Uterus (tissue), 2 donors: ENCODE data around the gene NLGN1.

Experiments
- POLR2A ChIP-seq, 2 donors: fragments of 450-650 bp; IDR thresholded peaks; one replicate each; pipeline ENCODE4 v1.6.1; 2016; ENCODE audit warnings: antibody characterized with exemption in 2 of 2, mild to moderate bottlenecking in 1 of 2, moderate library complexity in 1 of 2
- TF ChIP-seq, protein P1 (sequence below), 4 experiments: fragments of 200-600 bp in 2 of 4; fragments of 450-650 bp in 2 of 4; sonication (generic) in 2 of 4; IDR thresholded peaks; one replicate each; pipeline ENCODE4 v1.5.1; 2016 to 2019; ENCODE audit warnings: antibody characterized with exemption in 4 of 4, mild to moderate bottlenecking in 2 of 4, moderate library complexity in 1 of 4

- TF ChIP-seq, protein P1, sequence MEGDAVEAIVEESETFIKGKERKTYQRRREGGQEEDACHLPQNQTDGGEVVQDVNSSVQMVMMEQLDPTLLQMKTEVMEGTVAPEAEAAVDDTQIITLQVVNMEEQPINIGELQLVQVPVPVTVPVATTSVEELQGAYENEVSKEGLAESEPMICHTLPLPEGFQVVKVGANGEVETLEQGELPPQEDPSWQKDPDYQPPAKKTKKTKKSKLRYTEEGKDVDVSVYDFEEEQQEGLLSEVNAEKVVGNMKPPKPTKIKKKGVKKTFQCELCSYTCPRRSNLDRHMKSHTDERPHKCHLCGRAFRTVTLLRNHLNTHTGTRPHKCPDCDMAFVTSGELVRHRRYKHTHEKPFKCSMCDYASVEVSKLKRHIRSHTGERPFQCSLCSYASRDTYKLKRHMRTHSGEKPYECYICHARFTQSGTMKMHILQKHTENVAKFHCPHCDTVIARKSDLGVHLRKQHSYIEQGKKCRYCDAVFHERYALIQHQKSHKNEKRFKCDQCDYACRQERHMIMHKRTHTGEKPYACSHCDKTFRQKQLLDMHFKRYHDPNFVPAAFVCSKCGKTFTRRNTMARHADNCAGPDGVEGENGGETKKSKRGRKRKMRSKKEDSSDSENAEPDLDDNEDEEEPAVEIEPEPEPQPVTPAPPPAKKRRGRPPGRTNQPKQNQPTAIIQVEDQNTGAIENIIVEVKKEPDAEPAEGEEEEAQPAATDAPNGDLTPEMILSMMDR (IDR thresholded peaks at IDR 0.05): no peak
- no peak for TF ChIP-seq POLR2A (IDR thresholded peaks at IDR 0.05)
Observed at GRCh38 chr3:173983343-173983742, 585.8 kb downstream of the NLGN1 start.
